ENCODE data around the gene SCN5A. TPM values are rescaled to one million over a fixed set of nuclear protein-coding genes. Genes with fewer than 3 reads are reported as not detected.

The SCN5A gene
- total and polyA plus RNA-seq, 4 donors, result 0.01 to 0.14 TPM; not detected in 2

GRCh38 chr3:38548154-38548931 is 101.1 kb downstream of the SCN5A start:
- H3K4me1 ChIP-seq (ENCODE audit: control insufficient read depth in 4 of 4, insufficient read depth in 4 of 4, low read length in 3 of 4), result no peaks in the 10 kb centered on the region
- H3K36me3 ChIP-seq (ENCODE audit: control insufficient read depth in 4 of 4, insufficient read depth in 3 of 4, low read depth in 1 of 4, low read length in 3 of 4), result no peaks in the 10 kb centered on the region
- no peak overlapping the region for H3K4me3 ChIP-seq (ENCODE audit: low read depth in 1 of 3, low read length in 3 of 3)
- no peak overlapping the region for H3K27ac ChIP-seq (ENCODE audit: low read depth in 1 of 2, low read length in 2 of 2)
- H3K9ac ChIP-seq (ENCODE audit: low read depth in 1 of 2, low read length in 2 of 2), result no peak overlapping the region
- TF ChIP-seq RAD21 (IDR thresholded peaks at IDR 0.05) (no peak), TAF1 (conservative IDR thresholded peaks at IDR 0.05) (no peak), HNF4A (conservative IDR thresholded peaks at IDR 0.05) (no peak), NR2F2 (IDR thresholded peaks at IDR 0.05) (no peak)
- TF ChIP-seq, protein P1, sequence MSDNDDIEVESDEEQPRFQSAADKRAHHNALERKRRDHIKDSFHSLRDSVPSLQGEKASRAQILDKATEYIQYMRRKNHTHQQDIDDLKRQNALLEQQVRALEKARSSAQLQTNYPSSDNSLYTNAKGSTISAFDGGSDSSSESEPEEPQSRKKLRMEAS (IDR thresholded peaks at IDR 0.05), result no peak
- TF ChIP-seq, protein P2, sequence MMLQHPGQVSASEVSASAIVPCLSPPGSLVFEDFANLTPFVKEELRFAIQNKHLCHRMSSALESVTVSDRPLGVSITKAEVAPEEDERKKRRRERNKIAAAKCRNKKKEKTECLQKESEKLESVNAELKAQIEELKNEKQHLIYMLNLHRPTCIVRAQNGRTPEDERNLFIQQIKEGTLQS (IDR thresholded peaks at IDR 0.05), result no peak
- DNase-seq (ENCODE audit: low spot score), result peak; percentile 23
- no peaks in the 10 kb centered on the region for H3K27me3 ChIP-seq (ENCODE audit: control insufficient read depth in 4 of 4, insufficient read depth in 4 of 4, low read length in 3 of 4)
- 78% methylated on average over 17 of the region's 17 CpGs for WGBS
- no peaks in the 10 kb centered on the region for H3K9me3 ChIP-seq (ENCODE audit: control insufficient read depth in 4 of 4, low read length in 3 of 4)

GRCh38 chr3:38545983-38546382 is 103.5 kb downstream of the SCN5A start:
- Histone ChIP-seq H3K9ac (ENCODE audit: low read depth in 1 of 2, low read length in 2 of 2) (no peak overlapping the region), H3K4me3 (ENCODE audit: low read depth in 1 of 3, low read length in 3 of 3) (no peak overlapping the region), H3K27me3 (ENCODE audit: control insufficient read depth in 4 of 4, insufficient read depth in 4 of 4, low read length in 3 of 4) (no peaks in the 10 kb centered on the region), H3K9me3 (ENCODE audit: control insufficient read depth in 4 of 4, low read length in 3 of 4) (no peaks in the 10 kb centered on the region), H3K36me3 (ENCODE audit: control insufficient read depth in 4 of 4, insufficient read depth in 3 of 4, low read depth in 1 of 4, low read length in 3 of 4) (no peaks in the 10 kb centered on the region), H3K27ac (ENCODE audit: low read depth in 1 of 2, low read length in 2 of 2) (no peak overlapping the region), H3K4me1 (ENCODE audit: control insufficient read depth in 4 of 4, insufficient read depth in 4 of 4, low read length in 3 of 4) (no peaks in the 10 kb centered on the region)
- DNase-seq (ENCODE audit: low spot score), result no peak
- 86% methylated on average over 4 of the region's 4 CpGs for whole genome bisulfite sequencing
- TF ChIP-seq RAD21 (IDR thresholded peaks at IDR 0.05) (no peak), EGR1 (IDR thresholded peaks at IDR 0.05; ENCODE audit: low read depth in 2 of 2) (no peak), TAF1 (conservative IDR thresholded peaks at IDR 0.05) (no peak), ZBTB33 (IDR thresholded peaks at IDR 0.05) (no peak), REST (IDR thresholded peaks at IDR 0.05) (no peak), FOXA2 (IDR thresholded peaks at IDR 0.05) (no peak), JUND (IDR thresholded peaks at IDR 0.05) (no peak), NR2F2 (IDR thresholded peaks at IDR 0.05) (no peak), RXRA (IDR thresholded peaks at IDR 0.05) (no peak), HNF4G (IDR thresholded peaks at IDR 0.05) (no peak), GABPA (IDR thresholded peaks at IDR 0.05 in 1 of 2, conservative IDR thresholded peaks at IDR 0.05 in 1 of 2) (no peak), FOXA1 (IDR thresholded peaks at IDR 0.05) (no peak)
- TF ChIP-seq, protein P2 (IDR thresholded peaks at IDR 0.05), result no peak
- TF ChIP-seq, protein P3, sequence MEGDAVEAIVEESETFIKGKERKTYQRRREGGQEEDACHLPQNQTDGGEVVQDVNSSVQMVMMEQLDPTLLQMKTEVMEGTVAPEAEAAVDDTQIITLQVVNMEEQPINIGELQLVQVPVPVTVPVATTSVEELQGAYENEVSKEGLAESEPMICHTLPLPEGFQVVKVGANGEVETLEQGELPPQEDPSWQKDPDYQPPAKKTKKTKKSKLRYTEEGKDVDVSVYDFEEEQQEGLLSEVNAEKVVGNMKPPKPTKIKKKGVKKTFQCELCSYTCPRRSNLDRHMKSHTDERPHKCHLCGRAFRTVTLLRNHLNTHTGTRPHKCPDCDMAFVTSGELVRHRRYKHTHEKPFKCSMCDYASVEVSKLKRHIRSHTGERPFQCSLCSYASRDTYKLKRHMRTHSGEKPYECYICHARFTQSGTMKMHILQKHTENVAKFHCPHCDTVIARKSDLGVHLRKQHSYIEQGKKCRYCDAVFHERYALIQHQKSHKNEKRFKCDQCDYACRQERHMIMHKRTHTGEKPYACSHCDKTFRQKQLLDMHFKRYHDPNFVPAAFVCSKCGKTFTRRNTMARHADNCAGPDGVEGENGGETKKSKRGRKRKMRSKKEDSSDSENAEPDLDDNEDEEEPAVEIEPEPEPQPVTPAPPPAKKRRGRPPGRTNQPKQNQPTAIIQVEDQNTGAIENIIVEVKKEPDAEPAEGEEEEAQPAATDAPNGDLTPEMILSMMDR (IDR thresholded peaks at IDR 0.05; ENCODE audit: low read depth, low read length, missing input control), result no peak
- TF ChIP-seq, protein P1 (IDR thresholded peaks at IDR 0.05), result no peak

Measured in liver (tissue), 9 donors.